GM21360 (cell line): ENCODE data around the gene MYZAP.

ENCODE experiments used
- ATAC-seq: cut with Tn5 transposase; IDR thresholded peaks from one replicate; pipeline ENCODE4 v1.9.1; 2021; ENCODE audit warnings: mild to moderate bottlenecking, moderate library complexity; ENCODE audit not compliant: unreplicated experiment

MYZAP gene

DNA sequence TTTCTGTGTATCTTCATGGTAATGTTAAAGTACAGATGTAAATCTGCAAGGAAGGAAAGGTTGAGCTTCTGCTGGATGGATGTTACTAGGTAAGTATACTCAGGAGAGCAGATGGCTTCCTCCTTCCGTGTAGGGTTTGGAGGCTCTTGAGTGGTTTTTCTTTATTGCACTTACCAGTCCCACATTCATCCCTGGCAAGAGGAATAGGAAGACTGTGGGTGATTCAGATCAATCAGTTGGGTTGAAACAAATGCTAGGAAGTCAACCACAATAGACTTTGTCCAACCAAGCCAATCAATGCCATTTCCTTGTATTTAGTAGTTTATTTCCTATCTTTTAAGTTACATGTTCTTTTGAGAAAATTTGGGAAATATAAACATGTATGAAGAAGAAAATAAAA lies 26.6 kb downstream of the MYZAP start:
- no peak for ATAC-seq

DNA sequence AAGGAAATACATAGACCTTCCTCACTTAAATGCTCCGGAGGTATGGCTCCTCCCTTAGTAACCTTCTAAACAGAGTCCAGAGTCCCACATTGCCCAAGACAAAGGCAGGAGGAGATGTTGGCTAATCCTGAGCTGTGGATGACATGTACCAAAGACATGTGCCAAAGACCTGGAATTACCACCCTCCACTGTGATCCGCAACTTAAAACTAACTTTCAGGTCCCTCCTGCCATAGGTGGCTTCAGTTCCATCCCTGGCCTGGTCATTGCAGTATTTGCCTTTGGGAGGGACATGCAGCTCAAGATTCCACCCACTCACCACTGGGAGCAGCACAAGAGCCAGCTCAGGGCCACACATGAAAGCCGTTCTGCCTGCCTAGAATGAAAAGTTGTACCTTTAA lies 28.0 kb downstream of the MYZAP start:
- ATAC-seq, result no peak

GRCh38 chr15:57624730-57625129 lies 33.0 kb downstream of the MYZAP start:
- no peak for ATAC-seq

DNA sequence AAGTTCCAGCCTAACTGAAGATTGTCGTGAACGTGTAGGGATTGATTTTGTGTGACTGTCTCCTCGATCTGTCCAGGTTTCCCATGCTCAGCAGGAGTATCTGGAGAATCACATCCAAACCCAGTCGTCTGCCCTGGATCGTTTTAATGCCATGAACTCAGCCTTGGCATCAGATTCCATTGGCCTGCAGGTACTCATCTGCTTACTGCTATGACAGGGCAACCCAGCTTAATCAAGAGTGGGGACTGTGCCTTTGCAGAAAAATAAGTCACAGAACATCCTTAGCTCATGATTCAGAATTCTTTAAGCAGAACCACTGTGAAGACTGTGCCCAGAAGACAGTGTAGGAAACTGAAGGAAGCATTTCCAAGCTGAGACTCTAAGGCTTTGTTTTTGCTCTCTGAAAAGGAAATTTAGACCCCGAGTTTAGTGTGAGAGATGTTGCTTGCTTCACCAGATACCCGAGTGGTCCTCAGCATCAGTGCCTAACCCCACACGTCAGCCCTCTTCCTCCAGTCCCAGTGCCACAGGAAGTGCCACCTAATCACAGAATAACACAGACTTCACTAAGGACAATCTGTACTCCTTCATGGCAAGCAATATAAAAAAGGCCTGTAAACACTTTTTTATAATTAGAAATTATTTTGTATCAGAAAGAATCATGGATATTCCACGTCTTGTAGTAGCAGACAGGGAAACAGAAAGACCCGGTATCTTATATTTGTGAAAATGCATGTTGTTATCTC lies 34.2 kb downstream of the MYZAP start:
- no peak for ATAC-seq

DNA sequence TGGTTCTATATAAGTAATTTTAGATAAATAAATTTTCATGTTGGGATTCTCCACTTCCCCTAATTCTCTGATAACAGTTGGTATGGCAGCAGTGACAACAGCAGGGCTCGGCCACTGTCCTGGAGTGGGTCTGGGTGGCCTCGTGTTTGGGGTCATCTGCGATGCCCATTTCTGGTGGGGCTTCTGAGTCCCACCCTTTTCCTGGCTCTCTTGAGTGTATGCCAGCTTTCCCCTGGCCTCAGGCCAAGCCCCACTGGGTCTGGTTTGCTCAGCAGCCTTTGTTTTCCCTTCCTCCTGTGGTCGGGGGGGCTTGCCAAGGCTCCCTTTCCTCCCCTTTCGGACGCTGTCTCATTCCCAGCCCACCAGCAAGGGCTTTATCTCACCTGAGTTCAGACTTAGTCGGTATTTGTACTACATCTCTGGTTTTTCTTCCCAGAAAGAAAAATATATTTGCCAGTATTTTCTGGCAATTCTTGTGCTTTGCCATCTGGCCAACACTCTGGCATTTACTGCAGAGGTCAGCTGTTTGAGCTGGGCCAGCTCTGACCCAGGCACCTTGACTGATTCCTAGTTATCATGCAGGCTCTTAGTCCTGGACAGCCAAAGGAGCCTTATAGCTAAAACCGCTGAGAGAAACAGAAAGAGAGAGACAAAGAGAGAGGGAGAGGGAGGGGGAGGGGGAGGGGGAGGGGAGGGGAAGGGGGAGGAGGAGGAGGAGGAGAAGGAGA lies 35.2 kb downstream of the MYZAP start:
- ATAC-seq, result no peak

DNA sequence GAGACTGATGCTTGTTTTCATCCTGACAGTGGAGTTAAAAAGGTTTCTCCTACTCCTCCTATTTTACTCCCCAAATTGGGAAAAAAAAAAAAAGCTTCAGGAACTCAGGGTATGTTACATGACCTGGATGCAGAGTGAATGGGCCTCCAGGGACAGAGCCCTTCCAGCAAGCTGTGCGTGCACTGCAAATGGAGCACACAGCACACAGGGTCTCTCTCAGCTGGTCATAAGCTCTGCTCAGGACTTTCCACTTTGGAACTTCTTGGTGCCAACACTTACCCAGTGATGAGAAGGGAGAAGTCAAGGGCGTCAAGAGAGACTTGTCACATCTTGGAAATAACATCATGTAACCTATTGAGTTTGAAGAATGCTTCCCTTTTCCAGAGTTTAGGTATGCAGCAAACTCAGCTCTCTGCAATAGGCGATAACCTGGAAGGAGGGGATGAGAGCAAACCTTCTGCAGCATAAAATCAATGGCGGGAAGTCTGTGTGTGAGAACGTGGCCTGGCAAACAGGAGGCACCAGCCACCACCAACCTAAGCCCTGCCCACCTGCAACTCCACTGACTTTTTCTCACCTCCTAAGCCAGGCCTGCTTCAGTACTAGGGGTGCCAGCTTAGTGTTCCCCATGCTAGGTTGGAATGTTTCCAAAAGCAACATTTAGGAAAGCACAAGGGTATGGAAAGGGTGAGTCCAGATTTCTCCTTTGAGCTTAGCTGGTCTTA lies 39.8 kb downstream of the MYZAP start:
- ATAC-seq, result no peak

GRCh38 chr15:57634290-57634689 lies 42.6 kb downstream of the MYZAP start:
- ATAC-seq, result no peak

GRCh38 chr15:57635300-57635909 lies 43.7 kb downstream of the MYZAP start:
- no peak for ATAC-seq

DNA sequence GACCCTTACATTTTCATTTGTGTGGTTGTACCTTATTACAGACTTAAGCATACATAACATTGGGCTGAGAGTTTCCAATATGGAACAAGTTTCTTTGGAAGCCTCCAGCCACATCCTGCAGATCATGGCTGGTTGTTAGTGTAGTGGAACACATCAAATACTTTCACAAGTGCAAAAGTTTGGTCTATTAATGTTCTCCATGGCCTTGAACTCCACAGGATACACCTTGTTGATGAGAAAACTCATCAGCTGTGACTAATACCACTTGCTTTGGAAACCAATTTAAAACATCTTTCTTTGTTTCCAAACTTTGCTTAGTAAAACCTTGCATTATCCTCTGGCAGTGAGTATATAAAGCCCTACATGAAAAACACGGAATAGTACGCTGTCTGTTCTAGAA lies 46.1 kb downstream of the MYZAP start:
- no peak for ATAC-seq

DNA sequence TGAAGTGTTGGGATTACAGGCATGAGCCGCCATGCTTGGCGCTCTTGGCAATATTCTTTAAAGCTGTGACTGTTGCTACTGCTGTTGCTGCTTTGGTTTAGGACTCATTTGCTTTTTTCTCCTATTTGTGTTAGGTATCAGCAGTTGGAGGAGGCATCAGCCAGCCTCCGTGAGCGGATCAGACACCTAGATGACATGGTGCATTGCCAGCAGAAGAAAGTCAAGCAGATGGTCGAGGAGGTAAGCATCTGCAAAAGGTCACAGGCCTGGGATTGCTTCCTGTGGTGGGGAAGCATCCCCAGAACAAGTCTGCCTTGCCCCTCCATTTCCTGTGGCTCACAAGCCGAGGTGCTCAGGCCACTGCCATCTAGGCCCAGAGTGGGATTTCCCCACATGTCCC lies 47.6 kb downstream of the MYZAP start:
- ATAC-seq, result no peak

- ATAC-seq, result no peak
Observed at GRCh38 chr15:57640930-57641682, 49.4 kb downstream of the MYZAP start.

GRCh38 chr15:57643826-57644225 lies 52.1 kb downstream of the MYZAP start:
- ATAC-seq, result no peak

DNA sequence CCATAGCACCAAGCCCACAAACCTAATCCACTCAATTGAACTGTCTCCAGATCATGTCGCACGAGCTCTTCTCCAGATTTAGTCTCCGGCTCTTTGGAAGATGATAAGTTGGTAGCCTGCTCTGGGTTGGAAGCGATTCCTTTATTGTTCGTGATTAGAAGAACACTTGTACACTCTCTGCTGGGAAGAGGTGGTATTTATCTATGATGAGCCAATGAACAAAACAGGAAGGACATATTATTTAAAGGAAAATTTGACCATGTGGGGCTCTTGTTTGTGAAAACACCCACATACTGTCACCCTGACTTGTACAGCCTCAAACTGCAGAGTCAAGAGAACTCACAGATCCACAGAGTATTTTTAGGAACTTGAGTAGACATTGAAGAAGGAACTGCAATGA lies 54.4 kb downstream of the MYZAP start:
- ATAC-seq, result no peak

- no peak for ATAC-seq
Observed at GRCh38 chr15:57647071-57647790, 55.5 kb downstream of the MYZAP start.

GRCh38 chr15:57647791-57648130 lies 56.1 kb downstream of the MYZAP start:
- no peak for ATAC-seq

DNA sequence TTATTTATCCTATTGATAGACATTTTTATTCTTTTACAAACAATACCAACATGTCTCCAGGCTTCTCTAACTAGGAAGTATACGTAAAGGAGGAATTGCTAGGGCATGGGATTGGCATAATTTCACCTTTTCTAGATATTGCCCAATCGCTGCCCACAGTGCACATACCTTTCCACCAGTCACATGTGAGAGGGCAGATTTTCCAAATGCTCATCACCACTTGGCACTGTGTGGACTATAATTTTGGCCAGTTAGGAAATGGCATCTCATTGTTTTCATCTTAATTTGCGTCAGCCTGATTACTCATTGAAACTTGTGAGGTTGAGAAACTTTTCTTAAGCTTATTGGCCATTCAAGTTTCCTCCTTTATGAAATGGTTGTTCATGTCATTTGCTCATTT lies 57.4 kb downstream of the MYZAP start:
- ATAC-seq, result no peak

GRCh38 chr15:57651445-57651844 lies 59.7 kb downstream of the MYZAP start:
- no peak for ATAC-seq

GRCh38 chr15:57652481-57652880 lies 60.8 kb downstream of the MYZAP start:
- ATAC-seq, result no peak

- no peak for ATAC-seq
Observed at GRCh38 chr15:57654153-57654852, 62.6 kb downstream of the MYZAP start.

DNA sequence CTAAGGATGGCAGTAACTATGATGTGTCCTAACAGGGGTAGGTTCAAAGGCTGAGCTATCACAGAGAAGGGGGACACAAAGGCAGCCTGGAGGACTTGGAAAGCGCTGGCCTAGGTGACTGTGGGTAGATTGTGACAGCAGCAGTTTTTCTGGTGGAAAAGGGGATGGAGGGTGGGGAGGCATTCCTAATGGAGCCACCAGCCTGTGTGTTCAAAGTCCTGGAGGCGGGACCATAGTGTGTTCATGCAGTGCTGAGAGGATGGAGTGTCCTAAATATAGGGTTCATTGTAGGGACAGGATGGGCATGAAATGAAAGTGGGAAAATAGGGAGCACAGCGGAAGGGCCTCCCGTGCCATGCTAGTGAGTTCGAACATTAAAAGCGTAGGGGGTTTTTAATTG lies 63.3 kb downstream of the MYZAP start:
- ATAC-seq, result no peak
